CD8-positive, alpha-beta memory T cell (primary cell): Measurements from ENCODE around the gene DDI2. TPM values are rescaled to one million over a fixed set of nuclear protein-coding genes. Genes with fewer than 3 reads are reported as not detected.

ENCODE experiments used
- CTCF ChIA-PET: fragments of 350-600 bp; sonication (Branson Sonifier 250); formaldehyde crosslinking; loops from one replicate; lab custom pipeline; 2021; ENCODE audit warnings: antibody characterized with exemption; lab: Charles Lee
- POLR2A ChIA-PET: fragments of 350-600 bp; sonication (Branson Sonifier 250); formaldehyde crosslinking; loops from one replicate; lab custom pipeline; 2021; ENCODE audit warnings: antibody characterized with exemption; lab: Charles Lee
- DNase-seq, 5 donors: peaks; one replicate each; pipeline versions ENCODE4 v3.0.0 to v3.0.0-alpha.2; 2020 to 2022; ENCODE audit warnings: mixed read lengths in 1 of 5
- H3K27ac ChIP-seq: one replicate; pipeline ENCODE4 v1.7.0; 2013; ENCODE audit warnings: low read depth, mild to moderate bottlenecking, low read length, moderate library complexity
- H3K27me3 ChIP-seq: 2 replicates; pipeline ENCODE4 v1.7.0; 2013; ENCODE audit warnings: low read length, mild to moderate bottlenecking; ENCODE audit not compliant: insufficient read depth, poor library complexity, severe bottlenecking
- H3K36me3 ChIP-seq: 2 replicates; pipeline ENCODE4 v1.7.0; 2013; ENCODE audit warnings: mild to moderate bottlenecking, low read length, moderate library complexity; ENCODE audit not compliant: insufficient read depth
- H3K4me1 ChIP-seq: 2 replicates; pipeline ENCODE4 v1.7.0; 2013; ENCODE audit warnings: mild to moderate bottlenecking, low read length, moderate library complexity; ENCODE audit not compliant: insufficient read depth
- H3K4me3 ChIP-seq: 2 replicates; pipeline ENCODE4 v1.7.0; 2013; ENCODE audit warnings: mild to moderate bottlenecking, low read length
- H3K9me3 ChIP-seq: 2 replicates; pipeline ENCODE4 v1.7.0; 2013; ENCODE audit warnings: mild to moderate bottlenecking, low read length
- H3K27ac Mint-ChIP-seq, 8 donors: one replicate each; pipeline ENCODE4 v1.8.0; 2020 to 2021; ENCODE audit warnings: mixed read lengths in 8 of 8, mild to moderate bottlenecking in 6 of 8, inconsistent platforms in 3 of 8, moderate library complexity in 3 of 8
- H3K27me3 Mint-ChIP-seq, 2 donors: one replicate each; pipeline ENCODE4 v1.8.0; 2020 to 2021; ENCODE audit warnings: mixed read lengths in 2 of 2, mild to moderate bottlenecking in 1 of 2, moderate library complexity in 1 of 2
- H3K36me3 Mint-ChIP-seq, 3 donors: one replicate each; pipeline ENCODE4 v1.8.0; 2020 to 2021; ENCODE audit warnings: mixed read lengths in 3 of 3, inconsistent platforms in 1 of 3, mild to moderate bottlenecking in 1 of 3
- H3K4me1 Mint-ChIP-seq, 3 donors: one replicate each; pipeline ENCODE4 v1.8.0; 2020 to 2021; ENCODE audit warnings: mixed read lengths in 3 of 3, inconsistent platforms in 1 of 3, mild to moderate bottlenecking in 1 of 3
- H3K4me3 Mint-ChIP-seq, 7 donors: one replicate each; pipeline ENCODE4 v1.8.0; 2020 to 2021; ENCODE audit warnings: mixed read lengths in 7 of 7, mild to moderate bottlenecking in 6 of 7, moderate library complexity in 4 of 7, inconsistent platforms in 2 of 7
- H3K9me3 Mint-ChIP-seq, 5 donors: one replicate each; pipeline ENCODE4 v1.8.0; 2020 to 2022; ENCODE audit warnings: mixed read lengths in 5 of 5, mild to moderate bottlenecking in 3 of 5, moderate library complexity in 2 of 5, inconsistent platforms in 1 of 5
- polyA plus RNA-seq: library from polyadenylated mRNA; unstranded; fragments of 300-500 nt; fragmentation: Illumina TruSeq; gene quantifications from one replicate; pipeline ENCODE4 v1.2.3, GENCODE V29; 2021
- total RNA-seq, 2 experiments: library from RNA; stranded (reverse); gene quantifications; one replicate each; pipeline ENCODE4 v1.2.3, GENCODE V29; 2021

The DDI2 gene
- total and polyA plus RNA-seq, 3 experiments from 2014 or later = 6.1 to 50.4 (median 47.8) TPM

- Mint-ChIP-seq H3K36me3 (peaks cover 0 to 19% (median 7%) of the 10 kb centered on the region in 3 donors), H3K9me3 (no peaks in the 10 kb centered on the region), H3K27me3 (no peaks in the 10 kb centered on the region), H3K4me3 (peak overlapping the region in 4 of 7 donors; percentile 8 to 86 (median 46)), H3K4me1 (peaks cover 25 to 37% (median 28%) of the 10 kb centered on the region in 3 donors), H3K27ac (peak overlapping the region in 7 of 8 donors; percentile 66 to 93 (median 72))
- Histone ChIP-seq H3K9me3 (no peaks in the 10 kb centered on the region), H3K27ac (no peak overlapping the region), H3K27me3 (no peaks in the 10 kb centered on the region), H3K36me3 (peaks cover 7% of the 10 kb centered on the region), H3K4me3 (no peak overlapping the region), H3K4me1 (peaks cover 38% of the 10 kb centered on the region)
- ChIA-PET CTCF (no interaction called here), POLR2A (interaction anchor here (0.9 kb wide), 1 partner anchor 40 kb away, joined by 3 read pairs; the partner anchor contains the start of gene DDI2)
- peak in 1 of 5 donors; percentile 14 for DNase-seq
These were observed 39.6 kb upstream of the DDI2 start for GRCh38 chr1:15577691-15578090.

GRCh38 chr1:15578921-15579682, 38.2 kb upstream of the DDI2 start:
- CTCF ChIA-PET = interaction anchor here (1.9 kb wide), 1 partner anchor 24 kb away, joined by 6 read pairs; no protein-coding TSS in a partner anchor
- peaks cover 0 to 10% (median 6%) of the 10 kb centered on the region in 3 donors for H3K36me3 Mint-ChIP-seq
- H3K27me3 ChIP-seq = no peaks in the 10 kb centered on the region
- peak overlapping the region; percentile 7 for H3K4me3 ChIP-seq
- H3K4me1 ChIP-seq = peaks cover 50% of the 10 kb centered on the region
- no peaks in the 10 kb centered on the region for H3K9me3 Mint-ChIP-seq
- H3K27ac Mint-ChIP-seq = peak overlapping the region; percentile 82 to 97 (median 92)
- peak overlapping the region; percentile 48 to 77 (median 65) for H3K4me3 Mint-ChIP-seq
- peak in 2 of 5 donors; percentile 46 to 70 for DNase-seq
- POLR2A ChIA-PET = interaction anchor here (0.8 to 1.8 kb wide), 3 partner anchors 39 to 106 kb away, joined by 4 to 11 read pairs (median 6); partner anchors contain the start of gene DNAJC16
- no peaks in the 10 kb centered on the region for H3K27me3 Mint-ChIP-seq
- no peaks in the 10 kb centered on the region for H3K9me3 ChIP-seq
- H3K4me1 Mint-ChIP-seq = peaks cover 29 to 44% (median 39%) of the 10 kb centered on the region in 3 donors
- H3K36me3 ChIP-seq = peaks cover 7% of the 10 kb centered on the region
- peak overlapping the region; percentile 34 for H3K27ac ChIP-seq

GRCh38 chr1:15579683-15580047, 37.6 kb upstream of the DDI2 start:
- H3K27ac ChIP-seq = peak overlapping the region; percentile 34
- H3K9me3 ChIP-seq = no peaks in the 10 kb centered on the region
- peaks cover 50% of the 10 kb centered on the region for H3K4me1 ChIP-seq
- H3K27me3 Mint-ChIP-seq = no peaks in the 10 kb centered on the region
- H3K36me3 ChIP-seq = peaks cover 7% of the 10 kb centered on the region
- CTCF ChIA-PET = interaction anchor here (1.9 kb wide), 1 partner anchor 23 kb away, joined by 6 read pairs; no protein-coding TSS in a partner anchor
- no peak for DNase-seq
- no peaks in the 10 kb centered on the region for H3K9me3 Mint-ChIP-seq
- H3K4me3 ChIP-seq = peak overlapping the region; percentile 7
- peak overlapping the region in 6 of 7 donors; percentile 51 to 77 (median 67) for H3K4me3 Mint-ChIP-seq
- H3K27me3 ChIP-seq = no peaks in the 10 kb centered on the region
- POLR2A ChIA-PET = interaction anchor here (0.8 to 1.8 kb wide), 3 partner anchors 39 to 106 kb away, joined by 4 to 11 read pairs (median 6); partner anchors contain the start of gene DNAJC16
- H3K36me3 Mint-ChIP-seq = peaks cover 0 to 8% (median 5%) of the 10 kb centered on the region in 3 donors
- H3K4me1 Mint-ChIP-seq = peaks cover 30 to 47% (median 39%) of the 10 kb centered on the region in 3 donors
- H3K27ac Mint-ChIP-seq = peak overlapping the region; percentile 82 to 97 (median 92)

GRCh38 chr1:15583016-15583706, 34.1 kb upstream of the DDI2 start:
- Histone ChIP-seq H3K27ac (no peak overlapping the region), H3K27me3 (no peaks in the 10 kb centered on the region), H3K4me3 (no peak overlapping the region), H3K9me3 (no peaks in the 10 kb centered on the region), H3K4me1 (peaks cover 40% of the 10 kb centered on the region), H3K36me3 (no peaks in the 10 kb centered on the region)
- no peaks in the 10 kb centered on the region for H3K9me3 Mint-ChIP-seq
- ChIA-PET POLR2A (no interaction called here), CTCF (interaction anchor here (2.3 kb wide), 1 partner anchor 11 kb away, joined by 9 read pairs; no protein-coding TSS in a partner anchor)
- H3K27me3 Mint-ChIP-seq = no peaks in the 10 kb centered on the region
- peaks cover 3 to 5% (median 3%) of the 10 kb centered on the region in 3 donors for H3K36me3 Mint-ChIP-seq
- peak overlapping the region; percentile 25 to 78 (median 68) for H3K4me3 Mint-ChIP-seq
- H3K27ac Mint-ChIP-seq = peak overlapping the region in 4 of 8 donors; percentile 36 to 76 (median 66)
- H3K4me1 Mint-ChIP-seq = peaks cover 30 to 42% (median 35%) of the 10 kb centered on the region in 3 donors
- DNase-seq = no peak

GRCh38 chr1:15584489-15585363, 32.5 kb upstream of the DDI2 start, which contains the start of gene AGMAT:
TSS of gene AGMAT (minus strand) at chr1:15585051. CDS start at chr1:15584967, 84 bp downstream.
- H3K4me3 ChIP-seq = peak within 1 kb of the TSS; percentile 78
- peak within 1 kb of the TSS; percentile 9 for H3K27ac ChIP-seq
- peak within 1 kb of the TSS; percentile 75 to 92 (median 82) for H3K4me3 Mint-ChIP-seq
- CTCF ChIA-PET = no interaction called here
- POLR2A ChIA-PET = interaction anchor here (0.5 kb wide), 1 partner anchor 252 kb away, joined by 3 read pairs; no protein-coding TSS in a partner anchor
- H3K36me3 Mint-ChIP-seq = peaks cover 5 to 12% (median 7%) of the 10 kb centered on the region in 3 donors
- H3K9me3 ChIP-seq = no peaks in the 10 kb centered on the region
- H3K27ac Mint-ChIP-seq = peak within 1 kb of the TSS; percentile 33 to 92 (median 86)
- DNase-seq = peak; percentile 23 to 66 (median 45)
- H3K4me1 ChIP-seq = peaks cover 25% of the 10 kb centered on the region
- H3K36me3 ChIP-seq = no peaks in the 10 kb centered on the region
- no peaks in the 10 kb centered on the region for H3K27me3 ChIP-seq
- no peaks in the 10 kb centered on the region for H3K9me3 Mint-ChIP-seq
- H3K27me3 Mint-ChIP-seq = no peaks in the 10 kb centered on the region
- H3K4me1 Mint-ChIP-seq = peaks cover 17 to 27% (median 20%) of the 10 kb centered on the region in 3 donors

GRCh38 chr1:15592285-15592684, 25.0 kb upstream of the DDI2 start:
- Histone ChIP-seq H3K36me3 (no peaks in the 10 kb centered on the region), H3K27ac (no peak overlapping the region), H3K4me1 (no peaks in the 10 kb centered on the region), H3K27me3 (peaks cover 5% of the 10 kb centered on the region), H3K4me3 (no peak overlapping the region), H3K9me3 (no peaks in the 10 kb centered on the region)
- Mint-ChIP-seq H3K36me3 (peaks cover 5 to 12% (median 5%) of the 10 kb centered on the region in 3 donors), H3K27me3 (no peaks in the 10 kb centered on the region), H3K4me3 (no peak overlapping the region), H3K27ac (no peak overlapping the region), H3K4me1 (peaks cover 0 to 3% (median 0%) of the 10 kb centered on the region in 3 donors), H3K9me3 (no peaks in the 10 kb centered on the region)
- CTCF ChIA-PET = interaction anchor here (1.2 to 1.4 kb wide), 2 partner anchors 11 to 146 kb away, joined by 3 read pairs; no protein-coding TSS in a partner anchor
- POLR2A ChIA-PET = interaction anchor here (0.7 kb wide), 1 partner anchor 333 kb away, joined by 14 read pairs; no protein-coding TSS in a partner anchor
- no peak for DNase-seq
